Stomach (tissue), 4 donors: Measurements from ENCODE around the gene PAK5.

Source experiments
- CTCF ChIP-seq, 7 experiments: fragments of 450-650 bp in 4 of 7; fragments of 200-600 bp in 3 of 7; sonication (generic) in 3 of 7; IDR thresholded peaks; one replicate each; pipeline ENCODE4 v1.5.1; 2016 to 2019; ENCODE audit warnings: antibody characterized with exemption in 7 of 7, control low read depth in 2 of 7, mild to moderate bottlenecking in 1 of 7
- POLR2AphosphoS5 ChIP-seq, 3 donors: sonication (generic); formaldehyde crosslinking; IDR thresholded peaks; one replicate each; pipeline ENCODE4 v1.6.1; 2016; ENCODE audit warnings: antibody characterized with exemption in 3 of 3

GRCh38 chr20:9794831-9795230, 44.0 kb downstream of the PAK5 start:
- TF ChIP-seq CTCF (IDR thresholded peaks at IDR 0.05) (no peak), POLR2AphosphoS5 (IDR thresholded peaks at IDR 0.05) (no peak)
